ENCODE data around the gene SHOC2.

Gene SHOC2

DNA sequence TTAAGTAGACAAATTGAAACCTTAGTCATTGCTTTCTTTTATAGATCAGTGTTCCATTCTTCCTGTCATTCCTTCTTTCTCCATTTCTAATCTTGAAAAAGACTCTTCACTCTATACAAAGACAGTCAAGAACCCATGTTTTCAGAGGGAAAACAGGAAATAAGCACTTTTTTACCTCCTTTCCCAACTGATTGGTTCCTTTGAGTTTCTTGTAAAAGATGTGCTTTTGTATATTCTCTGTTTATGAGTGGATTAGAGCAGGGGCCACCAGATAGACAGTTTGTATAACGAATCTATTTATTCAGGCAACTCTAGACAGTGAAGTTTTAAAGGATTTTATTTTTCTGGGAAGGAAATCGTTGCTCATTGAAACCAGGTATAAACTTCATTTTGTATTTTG, 49.8 kb downstream of the SHOC2 start:
- TF ChIP-seq FOXP2 (optimal IDR thresholded peaks at IDR 0.05; ENCODE audit: borderline replicate concordance, extremely low read depth, extremely low read length, insufficient read depth), result no peak
- TF ChIP-seq, protein P1, sequence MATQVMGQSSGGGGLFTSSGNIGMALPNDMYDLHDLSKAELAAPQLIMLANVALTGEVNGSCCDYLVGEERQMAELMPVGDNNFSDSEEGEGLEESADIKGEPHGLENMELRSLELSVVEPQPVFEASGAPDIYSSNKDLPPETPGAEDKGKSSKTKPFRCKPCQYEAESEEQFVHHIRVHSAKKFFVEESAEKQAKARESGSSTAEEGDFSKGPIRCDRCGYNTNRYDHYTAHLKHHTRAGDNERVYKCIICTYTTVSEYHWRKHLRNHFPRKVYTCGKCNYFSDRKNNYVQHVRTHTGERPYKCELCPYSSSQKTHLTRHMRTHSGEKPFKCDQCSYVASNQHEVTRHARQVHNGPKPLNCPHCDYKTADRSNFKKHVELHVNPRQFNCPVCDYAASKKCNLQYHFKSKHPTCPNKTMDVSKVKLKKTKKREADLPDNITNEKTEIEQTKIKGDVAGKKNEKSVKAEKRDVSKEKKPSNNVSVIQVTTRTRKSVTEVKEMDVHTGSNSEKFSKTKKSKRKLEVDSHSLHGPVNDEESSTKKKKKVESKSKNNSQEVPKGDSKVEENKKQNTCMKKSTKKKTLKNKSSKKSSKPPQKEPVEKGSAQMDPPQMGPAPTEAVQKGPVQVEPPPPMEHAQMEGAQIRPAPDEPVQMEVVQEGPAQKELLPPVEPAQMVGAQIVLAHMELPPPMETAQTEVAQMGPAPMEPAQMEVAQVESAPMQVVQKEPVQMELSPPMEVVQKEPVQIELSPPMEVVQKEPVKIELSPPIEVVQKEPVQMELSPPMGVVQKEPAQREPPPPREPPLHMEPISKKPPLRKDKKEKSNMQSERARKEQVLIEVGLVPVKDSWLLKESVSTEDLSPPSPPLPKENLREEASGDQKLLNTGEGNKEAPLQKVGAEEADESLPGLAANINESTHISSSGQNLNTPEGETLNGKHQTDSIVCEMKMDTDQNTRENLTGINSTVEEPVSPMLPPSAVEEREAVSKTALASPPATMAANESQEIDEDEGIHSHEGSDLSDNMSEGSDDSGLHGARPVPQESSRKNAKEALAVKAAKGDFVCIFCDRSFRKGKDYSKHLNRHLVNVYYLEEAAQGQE (IDR thresholded peaks at IDR 0.05; ENCODE audit: insufficient read depth in 1 of 2, low read depth in 2 of 2, low read length in 2 of 2), result no peak
- TF ChIP-seq POLR2AphosphoS5 (IDR thresholded peaks at IDR 0.05; ENCODE audit: low read depth, low read length), result no peak
- no peak for TF ChIP-seq TAF1 (IDR thresholded peaks at IDR 0.05; ENCODE audit: borderline replicate concordance, insufficient read depth, low read length)
- TF ChIP-seq SIN3A (IDR thresholded peaks at IDR 0.05; ENCODE audit: borderline replicate concordance, insufficient read depth, low read length), result no peak

DNA sequence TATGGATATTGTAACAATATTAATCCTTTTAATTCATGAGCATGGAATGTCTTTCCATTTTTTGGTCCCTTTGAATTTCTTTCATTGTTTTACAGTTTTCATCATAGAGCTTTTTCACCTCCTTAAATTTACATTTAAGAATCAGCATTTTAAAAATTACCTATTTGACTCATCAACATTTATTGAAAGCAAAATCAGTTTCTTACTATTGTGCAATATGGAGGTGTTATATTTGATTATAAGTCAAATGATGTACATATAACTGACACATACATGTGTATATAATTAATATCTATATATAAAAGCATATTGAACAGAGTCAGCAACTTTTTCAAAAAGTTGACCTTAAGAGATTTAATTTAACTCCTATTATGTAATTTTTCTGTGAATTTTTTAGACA, 52.2 kb downstream of the SHOC2 start:
- TF ChIP-seq, protein P1 (IDR thresholded peaks at IDR 0.05; ENCODE audit: insufficient read depth in 1 of 2, low read depth in 2 of 2, low read length in 2 of 2), result no peak
- TF ChIP-seq POLR2AphosphoS5 (IDR thresholded peaks at IDR 0.05; ENCODE audit: low read depth, low read length) (no peak), FOXP2 (optimal IDR thresholded peaks at IDR 0.05; ENCODE audit: borderline replicate concordance, extremely low read depth, extremely low read length, insufficient read depth) (no peak), SIN3A (IDR thresholded peaks at IDR 0.05; ENCODE audit: borderline replicate concordance, insufficient read depth, low read length) (no peak), TAF1 (IDR thresholded peaks at IDR 0.05; ENCODE audit: borderline replicate concordance, insufficient read depth, low read length) (no peak)

DNA sequence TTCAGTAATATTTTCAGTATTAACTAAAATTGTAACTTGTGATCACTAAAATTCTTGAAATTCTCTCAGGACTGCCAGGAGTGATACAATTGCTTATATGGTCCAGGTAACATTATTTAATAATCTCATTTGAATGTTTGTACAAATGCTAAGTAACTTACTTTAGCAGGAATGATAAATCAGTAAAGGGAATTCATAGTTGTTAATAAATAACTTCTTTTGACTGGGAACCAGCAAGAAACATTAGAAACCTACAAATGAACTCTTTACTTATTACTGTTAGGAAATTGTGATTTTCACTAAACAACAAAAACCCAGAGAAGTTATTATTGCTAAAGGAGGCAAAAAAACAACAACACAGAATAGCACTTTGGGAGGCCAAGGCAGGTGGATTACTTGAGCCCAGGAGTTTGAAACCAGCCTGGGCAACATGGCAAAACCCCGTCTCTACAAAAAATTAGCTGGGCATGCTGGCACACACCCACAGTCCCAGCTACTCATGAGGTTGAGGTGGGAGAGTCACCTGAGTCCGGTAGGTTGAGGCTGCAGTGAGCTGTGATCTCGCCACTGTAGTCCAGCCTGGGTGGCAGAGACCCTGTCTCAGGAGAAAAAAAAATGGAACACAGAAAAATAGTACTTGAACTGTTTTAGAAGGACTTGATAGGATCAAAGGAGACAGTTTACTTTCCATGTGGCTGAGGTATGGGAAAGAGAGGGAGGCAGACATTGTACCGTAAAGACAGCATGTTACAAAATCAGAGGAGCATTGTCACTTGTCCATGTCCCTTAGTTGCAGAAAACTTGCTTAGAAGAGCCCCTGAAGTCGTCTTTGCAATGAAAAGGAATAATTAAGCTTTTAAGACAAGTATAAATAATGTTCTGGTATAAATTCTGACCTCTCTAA, 53.1 kb downstream of the SHOC2 start:
- TF ChIP-seq POLR2AphosphoS5 (IDR thresholded peaks at IDR 0.05; ENCODE audit: low read depth, low read length), result no peak
- TF ChIP-seq SIN3A (IDR thresholded peaks at IDR 0.05; ENCODE audit: borderline replicate concordance, insufficient read depth, low read length), result no peak
- TF ChIP-seq TAF1 (IDR thresholded peaks at IDR 0.05; ENCODE audit: borderline replicate concordance, insufficient read depth, low read length), result no peak
- no peak for TF ChIP-seq FOXP2 (optimal IDR thresholded peaks at IDR 0.05; ENCODE audit: borderline replicate concordance, extremely low read depth, extremely low read length, insufficient read depth)
- TF ChIP-seq, protein P1 (IDR thresholded peaks at IDR 0.05; ENCODE audit: insufficient read depth in 1 of 2, low read depth in 2 of 2, low read length in 2 of 2), result no peak

DNA sequence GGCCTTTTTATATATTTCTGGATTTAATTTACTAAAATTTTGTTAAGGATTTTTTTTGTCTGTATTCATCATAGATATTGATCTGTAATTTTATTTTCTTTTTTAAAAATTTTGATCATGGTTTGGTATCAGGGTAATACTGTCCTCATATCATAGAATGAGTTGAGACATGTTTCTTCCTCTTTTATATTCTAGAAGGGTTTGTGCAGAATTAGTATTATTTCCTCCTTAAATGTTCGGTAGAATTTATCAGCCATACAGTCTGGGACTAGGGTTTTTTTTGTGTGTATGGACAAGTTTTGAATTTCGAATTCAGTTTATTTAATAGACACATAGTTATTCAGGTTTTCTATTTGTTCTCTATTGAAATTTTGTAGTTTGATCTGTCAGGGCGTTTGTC, 54.0 kb downstream of the SHOC2 start:
- TF ChIP-seq FOXP2 (optimal IDR thresholded peaks at IDR 0.05; ENCODE audit: borderline replicate concordance, extremely low read depth, extremely low read length, insufficient read depth) (no peak), TAF1 (IDR thresholded peaks at IDR 0.05; ENCODE audit: borderline replicate concordance, insufficient read depth, low read length) (no peak), SIN3A (IDR thresholded peaks at IDR 0.05; ENCODE audit: borderline replicate concordance, insufficient read depth, low read length) (no peak), POLR2AphosphoS5 (IDR thresholded peaks at IDR 0.05; ENCODE audit: low read depth, low read length) (no peak)
- TF ChIP-seq, protein P1 (IDR thresholded peaks at IDR 0.05; ENCODE audit: insufficient read depth in 1 of 2, low read depth in 2 of 2, low read length in 2 of 2), result no peak
